Measurements from ENCODE around the gene SUPT4H1.
"Not testable (repeated sequence)": the region's sequence is repeated elsewhere in the genome, so short reads cannot be mapped to it uniquely, and the experiment has no call there.

SUPT4H1 gene

GRCh38 chr17:58351831-58352595, at the start of gene SUPT4H1:
TSS of gene SUPT4H1 (minus strand) at chr17:58352201. CDS start at chr17:58352135, 66 bp downstream.
- peak; percentile 84 to 92 (median 87) for DNase-seq

GRCh38 chr17:58401287-58401686, 49.3 kb upstream of the SUPT4H1 start:
- DNase-seq: no peak

GRCh38 chr17:58400826-58401225, 48.8 kb upstream of the SUPT4H1 start:
- no peak for DNase-seq

DNA sequence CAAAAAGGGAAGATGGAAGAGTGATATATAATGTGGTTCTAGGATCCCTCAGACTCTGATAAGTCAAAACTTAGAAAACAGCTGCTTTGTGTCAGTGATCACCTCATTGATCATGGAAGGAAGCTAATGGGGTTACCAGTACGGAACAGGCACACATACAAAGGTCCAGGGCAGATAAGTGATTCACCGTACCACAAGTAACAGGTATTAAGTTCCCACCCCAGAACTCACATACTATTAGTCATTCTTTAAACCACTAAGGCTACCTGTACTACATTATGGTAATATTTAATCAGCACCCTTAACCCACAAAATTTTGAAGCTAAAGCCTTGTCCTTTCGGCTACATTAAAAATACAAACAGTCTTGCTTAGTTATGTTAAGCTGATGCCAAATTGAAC, 48.0 kb upstream of the SUPT4H1 start:
- DNase-seq: no peak

DNA sequence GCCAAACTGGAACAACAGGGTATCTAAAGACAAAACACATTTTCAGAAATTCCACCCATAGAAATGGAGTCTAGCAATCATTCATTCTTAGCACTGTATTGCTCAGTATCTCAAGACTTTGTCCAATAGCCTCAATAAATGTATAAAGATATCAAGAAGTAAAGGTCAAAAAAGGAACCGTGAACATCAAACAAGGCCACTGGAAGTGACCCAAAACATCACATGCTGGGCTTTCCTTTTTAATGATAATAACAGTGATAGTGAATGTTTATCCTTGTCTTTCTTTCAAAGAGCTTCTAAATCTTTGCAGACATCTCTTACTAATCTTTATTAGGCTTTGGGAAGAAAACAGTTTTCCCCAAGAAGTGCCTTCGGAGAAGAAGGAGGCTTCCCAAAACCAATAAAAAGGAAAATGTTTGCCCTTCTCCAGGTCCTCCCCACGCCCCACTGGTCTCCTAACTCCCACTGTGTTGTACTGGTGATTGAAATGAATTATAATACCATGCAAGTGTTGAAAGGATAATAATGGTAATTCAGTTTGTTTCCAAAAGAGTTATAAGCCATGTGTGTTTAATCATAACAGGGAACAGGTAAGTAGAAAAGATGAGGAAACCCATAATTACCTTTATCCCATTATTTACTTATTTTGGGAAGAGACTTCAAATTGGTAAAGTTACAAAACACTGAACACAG, 46.7 kb upstream of the SUPT4H1 start:
- no peak for DNase-seq

- DNase-seq: not testable (repeated sequence)
Observed at GRCh38 chr17:58397421-58397820, 45.4 kb upstream of the SUPT4H1 start.

DNA sequence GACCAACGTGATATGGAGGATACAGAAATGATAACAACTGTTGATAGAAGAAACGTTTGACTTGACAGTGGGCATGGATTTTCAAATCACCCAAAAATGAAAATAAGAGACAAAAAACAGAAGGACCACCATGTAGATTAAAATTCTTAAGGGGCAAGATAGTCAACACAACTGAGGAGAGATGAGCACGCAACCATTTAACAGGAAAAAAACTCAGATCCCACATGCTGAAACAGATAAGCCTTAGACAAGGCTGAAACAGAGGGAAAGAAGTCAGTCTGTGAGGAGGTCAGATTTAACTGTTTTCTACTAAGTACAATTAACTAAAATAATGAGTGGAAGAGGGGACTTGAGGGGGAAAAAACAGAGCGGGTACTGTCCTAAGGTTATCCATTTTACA, 44.2 kb upstream of the SUPT4H1 start:
- no peak for DNase-seq

DNA sequence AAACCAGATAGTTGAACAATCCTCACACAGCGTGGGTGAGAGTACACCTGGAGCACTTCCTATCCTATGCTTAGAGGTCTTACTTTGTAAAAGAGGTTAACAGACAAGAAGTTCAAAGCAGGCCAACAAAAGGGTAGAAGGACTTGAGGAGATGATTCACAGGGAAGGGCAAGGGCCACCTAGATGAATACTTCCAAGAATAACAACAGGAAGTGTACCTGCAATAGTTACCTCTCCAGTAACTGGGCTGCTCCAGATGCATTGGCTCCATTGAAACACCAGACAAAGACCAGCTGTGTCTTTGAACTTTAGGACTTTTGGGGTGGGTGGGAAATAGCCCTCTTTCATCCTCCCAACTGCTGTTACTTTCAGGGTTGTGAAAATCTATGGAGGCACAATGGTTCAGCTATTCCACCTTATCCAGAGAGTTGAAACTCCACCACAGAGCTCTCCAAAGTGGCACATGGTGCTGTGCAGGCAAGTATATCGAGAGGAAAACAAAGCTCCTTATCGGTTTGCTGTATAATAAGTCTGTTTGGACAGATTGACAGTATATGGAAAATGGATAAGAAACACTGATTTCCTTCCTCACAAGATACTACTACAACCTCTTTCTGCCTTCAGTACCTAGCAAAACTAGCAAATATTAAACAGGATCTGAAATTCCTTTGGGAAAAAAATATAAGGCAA, 42.7 kb upstream of the SUPT4H1 start:
- DNase-seq: no peak

DNA sequence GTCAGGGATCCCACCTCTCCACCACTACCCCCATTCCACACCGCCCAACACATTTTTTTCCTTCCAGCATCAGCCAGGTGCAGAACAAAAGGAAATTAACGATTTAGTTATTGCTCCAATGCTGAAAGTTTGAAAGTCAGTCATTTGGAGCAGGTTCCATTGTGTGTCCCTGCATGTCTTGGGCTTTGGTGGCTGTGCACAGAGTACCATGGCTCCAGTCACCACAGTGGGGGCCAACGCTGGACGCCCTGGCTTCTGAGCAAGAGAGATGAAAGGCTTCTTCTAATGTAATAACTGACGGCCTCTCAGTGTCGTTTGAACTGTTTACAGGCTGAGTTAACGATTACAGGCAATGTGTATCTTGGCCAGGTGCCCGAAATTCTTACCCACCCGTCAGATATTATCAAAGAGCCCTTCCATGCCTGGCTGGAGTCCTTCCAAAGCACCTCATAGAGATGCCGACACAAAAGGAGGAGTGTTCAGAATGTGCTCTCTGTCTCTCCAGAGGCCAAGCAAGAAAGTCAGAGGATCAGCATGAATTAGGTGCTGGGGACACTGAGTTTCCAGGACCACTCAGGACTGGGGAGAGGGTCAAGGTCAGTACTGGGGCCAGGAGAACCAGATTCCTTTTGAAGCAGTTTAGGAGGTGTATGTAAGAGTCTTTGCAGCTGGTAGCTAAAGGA, 39.4 kb upstream of the SUPT4H1 start:
- DNase-seq: no peak

DNA sequence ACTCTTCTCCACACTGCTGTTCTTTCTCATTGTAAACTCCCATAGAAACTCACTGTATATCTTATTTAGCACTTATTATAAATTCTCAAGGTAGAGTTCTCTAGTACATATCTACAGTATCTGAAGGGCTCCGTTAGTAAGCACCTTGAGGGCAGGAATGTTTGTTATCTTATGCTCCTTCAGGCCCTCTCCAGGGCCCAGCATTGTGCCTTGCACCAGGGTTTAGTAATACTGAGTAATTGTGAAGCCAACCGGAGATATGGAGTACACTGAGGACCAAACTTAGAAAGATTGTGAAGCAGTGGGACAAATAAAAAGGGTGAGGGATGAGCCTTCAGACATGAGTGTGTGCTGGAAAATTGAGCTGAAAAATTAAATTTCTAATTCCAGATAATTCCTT, 38.9 kb upstream of the SUPT4H1 start:
- DNase-seq: no peak

GRCh38 chr17:58388302-58389190, 36.5 kb upstream of the SUPT4H1 start:
- DNase-seq: no peak

DNA sequence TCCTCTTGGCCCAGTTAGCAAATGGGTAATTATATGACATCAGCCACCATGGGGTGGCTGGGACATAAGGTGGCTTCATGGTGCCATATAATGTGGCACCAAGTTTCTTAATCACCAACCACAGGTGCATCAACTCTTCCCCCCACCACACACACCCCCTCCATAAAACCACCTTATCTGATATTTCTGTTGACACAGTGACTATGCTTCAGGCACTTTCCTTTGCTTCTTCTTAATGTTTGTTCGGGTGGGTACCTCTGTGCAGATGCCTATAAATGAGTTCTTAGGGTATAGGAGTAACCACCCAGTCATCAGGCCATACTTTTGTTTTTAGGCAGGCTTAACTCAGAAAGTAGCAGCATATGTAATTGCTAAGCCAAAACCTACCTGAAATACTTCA, 35.8 kb upstream of the SUPT4H1 start:
- no peak for DNase-seq

DNA sequence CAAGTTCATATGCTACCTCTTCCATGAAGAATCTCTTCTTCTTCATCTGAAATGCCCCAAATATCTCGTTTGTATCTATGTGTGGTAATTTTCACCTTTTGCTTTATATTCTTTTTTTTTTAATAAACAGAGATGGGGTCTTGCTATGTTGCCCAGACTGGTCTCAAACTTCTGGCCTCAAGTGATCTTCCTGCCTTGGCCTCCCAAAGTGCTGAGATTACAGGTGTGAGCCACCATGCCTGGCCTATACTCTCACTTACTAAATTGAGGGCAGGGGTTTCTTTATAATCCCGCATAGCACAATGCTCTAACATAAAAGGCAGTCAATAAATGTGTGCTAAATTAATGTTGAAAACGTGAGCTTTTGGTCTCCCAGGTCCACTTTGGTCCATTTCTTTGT, 34.7 kb upstream of the SUPT4H1 start:
- no peak for DNase-seq

- no peak for DNase-seq
Observed at GRCh38 chr17:58385359-58385899, 33.4 kb upstream of the SUPT4H1 start.

DNA sequence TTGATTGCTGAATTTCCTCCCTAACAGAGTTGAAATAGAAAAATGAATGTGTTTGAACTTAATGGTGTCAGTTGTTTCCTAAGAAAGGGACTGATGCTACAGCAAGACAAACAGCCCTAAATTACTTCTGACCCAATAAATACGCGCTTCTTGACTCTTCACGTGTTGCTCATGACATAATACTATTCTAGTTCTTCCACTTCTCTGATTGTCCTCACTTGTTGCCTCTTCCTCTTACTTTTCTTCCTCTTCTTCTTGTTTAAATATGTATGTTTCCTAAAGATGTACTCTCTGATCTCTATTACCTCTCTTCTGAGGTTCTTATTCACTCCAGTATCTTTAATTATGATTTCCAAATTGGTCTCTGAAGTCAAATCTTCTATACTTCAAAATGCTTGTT, 32.9 kb upstream of the SUPT4H1 start:
- DNase-seq: no peak

- no peak for DNase-seq
Observed at GRCh38 chr17:58383892-58384462, 32.0 kb upstream of the SUPT4H1 start.

GRCh38 chr17:58382872-58383242, 30.9 kb upstream of the SUPT4H1 start:
- no peak for DNase-seq

- DNase-seq: peak in 1 of 6 experiments; percentile 36
Observed at GRCh38 chr17:58382108-58382871, 30.3 kb upstream of the SUPT4H1 start.

DNA sequence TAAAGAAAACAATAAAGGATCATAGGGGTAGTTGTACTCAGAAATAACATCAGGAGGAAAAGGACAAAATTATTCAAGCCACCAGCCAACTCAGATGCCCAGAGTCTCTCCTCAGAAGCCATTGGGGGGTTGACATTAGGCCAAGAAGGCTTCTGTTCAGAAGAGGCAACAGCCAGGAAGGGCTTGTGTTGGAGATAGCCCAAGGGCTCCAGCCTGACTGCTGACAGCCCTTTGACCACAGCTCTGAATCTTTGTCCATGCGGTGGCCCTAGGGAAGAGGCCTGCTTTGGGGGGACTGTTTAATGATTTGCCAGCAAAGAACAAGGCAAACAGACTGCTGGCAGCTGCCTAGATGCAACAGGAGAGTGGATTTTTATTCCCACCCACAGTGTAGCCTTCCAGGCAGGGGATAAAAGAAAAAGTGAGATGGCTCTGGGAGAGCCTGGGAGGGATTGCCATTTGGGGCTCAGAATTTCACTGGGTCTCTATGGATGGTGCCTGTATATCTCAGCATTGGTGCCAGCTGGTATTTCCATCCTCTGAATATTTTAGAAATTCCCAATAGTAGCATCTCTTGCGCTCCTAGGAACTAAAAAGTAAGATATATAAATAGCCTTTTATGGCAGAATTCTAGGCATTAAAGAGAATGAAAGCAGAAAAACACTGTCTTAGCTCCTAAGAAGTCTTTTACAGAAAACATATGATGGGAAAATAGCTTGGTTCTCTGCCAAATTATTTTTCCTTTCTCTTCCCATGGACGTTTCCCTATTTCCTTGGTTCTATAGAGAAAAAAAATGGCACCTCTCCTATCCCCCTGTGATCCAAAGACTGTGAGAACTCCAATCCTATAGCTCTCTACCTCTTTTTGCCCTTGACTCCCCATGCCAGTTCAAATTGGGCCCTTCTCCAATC, 29.4 kb upstream of the SUPT4H1 start:
- no peak for DNase-seq
